ENCODE results near the gene HOXC9.

Gene HOXC9

GRCh38 chr12:54022960-54023884 lies 23.3 kb downstream of the HOXC9 start:
- no peak for DNase-seq (ENCODE audit: low spot score)
- TF ChIP-seq, protein P1, sequence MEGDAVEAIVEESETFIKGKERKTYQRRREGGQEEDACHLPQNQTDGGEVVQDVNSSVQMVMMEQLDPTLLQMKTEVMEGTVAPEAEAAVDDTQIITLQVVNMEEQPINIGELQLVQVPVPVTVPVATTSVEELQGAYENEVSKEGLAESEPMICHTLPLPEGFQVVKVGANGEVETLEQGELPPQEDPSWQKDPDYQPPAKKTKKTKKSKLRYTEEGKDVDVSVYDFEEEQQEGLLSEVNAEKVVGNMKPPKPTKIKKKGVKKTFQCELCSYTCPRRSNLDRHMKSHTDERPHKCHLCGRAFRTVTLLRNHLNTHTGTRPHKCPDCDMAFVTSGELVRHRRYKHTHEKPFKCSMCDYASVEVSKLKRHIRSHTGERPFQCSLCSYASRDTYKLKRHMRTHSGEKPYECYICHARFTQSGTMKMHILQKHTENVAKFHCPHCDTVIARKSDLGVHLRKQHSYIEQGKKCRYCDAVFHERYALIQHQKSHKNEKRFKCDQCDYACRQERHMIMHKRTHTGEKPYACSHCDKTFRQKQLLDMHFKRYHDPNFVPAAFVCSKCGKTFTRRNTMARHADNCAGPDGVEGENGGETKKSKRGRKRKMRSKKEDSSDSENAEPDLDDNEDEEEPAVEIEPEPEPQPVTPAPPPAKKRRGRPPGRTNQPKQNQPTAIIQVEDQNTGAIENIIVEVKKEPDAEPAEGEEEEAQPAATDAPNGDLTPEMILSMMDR (IDR thresholded peaks at IDR 0.05; ENCODE audit: extremely low read depth, missing control alignments) = no peak

DNA sequence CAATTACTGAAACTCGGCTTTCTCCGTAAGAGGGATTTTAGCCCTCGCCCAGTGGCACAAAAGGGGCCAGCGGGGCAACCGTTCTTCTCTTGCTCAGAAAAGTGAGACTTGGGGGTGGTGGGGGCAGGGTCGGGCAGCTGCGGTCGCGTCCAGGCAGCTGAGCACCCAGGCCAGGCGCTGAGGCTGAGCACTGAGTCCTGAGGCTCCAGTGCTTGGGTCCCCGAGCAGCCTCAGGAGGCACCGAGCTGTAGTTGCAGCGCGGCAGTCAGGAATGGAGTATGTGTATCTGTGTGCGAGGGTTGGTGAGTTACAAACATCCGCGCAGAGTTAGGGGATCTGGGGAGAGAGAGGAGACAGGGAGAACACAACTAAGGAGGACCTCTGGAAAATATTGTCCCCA lies 24.2 kb downstream of the HOXC9 start:
- no peak for DNase-seq (ENCODE audit: low spot score)
- TF ChIP-seq, protein P1 (IDR thresholded peaks at IDR 0.05; ENCODE audit: extremely low read depth, missing control alignments) = no peak

GRCh38 chr12:54024581-54025305 lies 24.8 kb downstream of the HOXC9 start:
- DNase-seq (ENCODE audit: low spot score) = no peak
- TF ChIP-seq, protein P1 (IDR thresholded peaks at IDR 0.05; ENCODE audit: extremely low read depth, missing control alignments) = no peak

DNA sequence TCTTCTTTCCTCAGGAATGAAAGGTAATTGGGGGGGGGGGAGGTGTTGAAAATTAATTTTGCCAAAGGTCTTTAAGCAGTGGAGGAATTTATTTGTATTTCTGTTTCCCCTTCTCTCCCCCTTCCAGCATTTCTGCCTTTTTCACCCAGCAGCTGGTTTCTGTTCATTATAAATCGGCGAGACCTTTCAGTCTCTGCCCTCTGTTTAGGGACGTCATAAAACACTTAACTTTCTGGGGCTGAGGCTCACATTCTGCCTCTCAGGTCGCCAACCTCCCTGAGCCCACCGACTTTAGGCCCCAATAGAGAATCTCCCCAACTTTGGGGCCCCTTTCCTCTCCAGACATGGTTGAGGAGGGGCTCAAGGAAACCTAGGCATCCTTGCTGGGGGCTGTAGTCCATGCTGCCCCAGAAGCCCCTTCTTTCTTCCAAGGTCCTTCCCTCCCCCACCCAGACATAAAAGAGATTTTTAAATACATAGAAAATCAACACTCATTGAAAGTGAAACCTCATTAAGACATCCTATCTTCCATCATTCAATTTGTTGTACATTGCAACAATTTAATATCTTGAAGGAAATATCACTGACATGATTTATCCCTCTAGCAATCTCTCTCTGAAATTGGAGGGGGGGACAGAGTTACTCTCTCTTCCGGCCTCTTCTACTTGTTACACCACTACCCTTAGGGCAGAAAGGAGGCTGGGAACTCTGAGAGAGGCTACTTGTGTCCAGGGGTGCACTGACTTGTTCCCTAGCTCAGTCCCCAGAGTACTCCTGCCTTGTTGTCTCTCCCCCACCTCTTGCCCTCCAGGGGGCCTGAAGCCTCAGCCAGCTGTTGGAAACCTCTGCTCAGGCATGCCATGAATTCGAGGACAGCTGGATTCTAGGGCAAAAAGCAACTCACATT lies 25.8 kb downstream of the HOXC9 start:
- TF ChIP-seq, protein P1 (IDR thresholded peaks at IDR 0.05; ENCODE audit: extremely low read depth, missing control alignments) = no peak
- DNase-seq (ENCODE audit: low spot score) = no peak

DNA sequence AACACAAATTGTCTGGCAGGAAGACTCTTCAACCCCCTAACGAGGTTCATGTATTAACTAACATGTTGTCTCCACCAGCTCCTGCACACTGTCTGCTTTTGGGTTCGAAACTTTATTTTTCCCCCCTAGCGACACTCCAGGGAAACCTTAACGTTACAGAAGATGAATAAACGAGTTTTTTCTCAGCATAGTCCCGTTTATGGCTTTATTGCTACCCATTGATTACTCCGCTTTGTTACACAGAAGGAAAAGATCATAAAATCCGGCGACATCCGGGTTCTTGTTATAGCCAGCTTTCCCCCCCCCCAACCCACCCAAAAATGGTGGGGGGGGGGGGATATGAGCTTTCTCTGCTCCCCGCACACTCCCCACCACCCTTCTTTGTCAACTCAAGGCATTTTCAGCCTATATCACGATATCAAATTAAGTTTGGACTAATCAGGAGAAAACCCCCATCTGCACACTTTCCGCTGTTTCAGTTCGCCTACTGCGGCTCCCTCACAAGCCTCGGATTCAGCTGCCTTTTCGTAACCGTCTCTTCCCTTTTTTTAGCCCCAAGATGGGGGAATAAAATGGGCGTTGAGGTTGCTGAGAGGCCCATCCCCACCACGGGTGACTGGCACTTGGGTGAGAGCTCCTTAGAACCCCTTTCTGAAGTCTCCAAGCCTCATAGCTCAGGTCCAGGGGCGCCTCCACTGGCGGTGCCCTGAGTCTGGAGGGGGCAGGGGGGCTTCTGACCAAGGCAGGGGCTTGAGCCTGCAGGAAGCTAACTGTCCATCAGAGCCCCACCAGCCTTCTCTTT lies 26.9 kb downstream of the HOXC9 start:
- TF ChIP-seq, protein P1 (IDR thresholded peaks at IDR 0.05; ENCODE audit: extremely low read depth, missing control alignments) = no peak
- no peak for DNase-seq (ENCODE audit: low spot score)

DNA sequence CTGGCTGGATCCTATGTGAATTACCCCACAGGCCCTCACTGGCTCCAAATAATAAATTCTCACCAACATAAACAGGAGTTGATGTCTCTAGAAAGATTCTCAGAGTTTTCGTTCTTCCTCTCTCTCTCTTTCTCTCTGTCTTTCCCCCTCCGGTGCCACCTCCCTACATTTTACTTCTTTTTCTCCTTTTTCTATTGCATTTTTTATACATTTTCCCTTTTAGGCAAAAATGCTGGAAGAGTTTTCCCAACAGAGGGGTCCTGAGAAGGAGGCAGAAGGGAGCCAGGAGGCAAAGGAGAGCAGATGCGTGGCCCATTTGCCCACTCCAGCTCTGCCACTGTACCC lies 27.5 kb downstream of the HOXC9 start:
- DNase-seq (ENCODE audit: low spot score) = no peak
- TF ChIP-seq, protein P1 (IDR thresholded peaks at IDR 0.05; ENCODE audit: extremely low read depth, missing control alignments) = no peak
